ENCODE measurements around the gene NFATC2. TPM values are rescaled to one million over a fixed set of nuclear protein-coding genes. Genes with fewer than 3 reads are reported as not detected.

NFATC2 gene
- total RNA-seq, 3 donors from 2014 or later (not counting 1 experiment from before 2014, with no cell fraction given) = 141 to 195 (median 160) TPM

- 56% methylated on average over 11 of the region's 11 CpGs for whole genome bisulfite sequencing (ENCODE audit: insufficient coverage)
- Histone ChIP-seq H3K4me3 (ENCODE audit: low read length) (no peak overlapping the region), H3K36me3 (ENCODE audit: control insufficient read depth, insufficient read depth, low read length) (peaks cover 1% of the 10 kb centered on the region), H3K27me3 (ENCODE audit: control insufficient read depth, insufficient read depth, low read length) (no peaks in the 10 kb centered on the region), H3K27ac (ENCODE audit: low read length) (peak overlapping the region; percentile 83), H3K4me1 (ENCODE audit: control insufficient read depth, insufficient read depth, low read length) (peaks cover 95% of the 10 kb centered on the region), H3K9me3 (ENCODE audit: control insufficient read depth, insufficient read depth, low read length) (no peaks in the 10 kb centered on the region)
- no peak for TF ChIP-seq CTCF (IDR thresholded peaks at IDR 0.05)
- Mint-ChIP-seq H3K9me3 (no peaks in the 10 kb centered on the region), H3K27me3 (ENCODE audit: low read depth in 2 of 2) (no peaks in the 10 kb centered on the region), H3K27ac (peak overlapping the region; percentile 95 to 100), H3K4me1 (peaks cover 94 to 100% of the 10 kb centered on the region in 2 donors), H3K4me3 (peak overlapping the region; percentile 87), H3K36me3 (no peaks in the 10 kb centered on the region)
- ATAC-seq (peak; percentile 64 to 69 (median 66)), DNase-seq (peak; percentile 68 to 85)
- intact Hi-C loops (cut with micrococcal nuclease) = loop anchor here (1.0 kb wide), 2 partner anchors 10 to 23 kb away; no protein-coding TSS in a partner anchor
Observed at GRCh38 chr20:51531141-51531710, 11.3 kb downstream of the NFATC2 start.

- peaks cover 1% of the 10 kb centered on the region for H3K36me3 ChIP-seq (ENCODE audit: control insufficient read depth, insufficient read depth, low read length)
- DNase-seq (peak; percentile 59 to 76), ATAC-seq (peak; percentile 22 to 36 (median 22))
- H3K27me3 Mint-ChIP-seq (ENCODE audit: low read depth in 2 of 2) = no peaks in the 10 kb centered on the region
- H3K36me3 Mint-ChIP-seq = no peaks in the 10 kb centered on the region
- H3K27me3 ChIP-seq (ENCODE audit: control insufficient read depth, insufficient read depth, low read length) = no peaks in the 10 kb centered on the region
- TF ChIP-seq CTCF (IDR thresholded peaks at IDR 0.05) = no peak
- intact Hi-C loops (cut with micrococcal nuclease) = loop anchor here (1.0 to 10.0 kb wide), 3 partner anchors 29 to 135 kb away; no protein-coding TSS in a partner anchor
- H3K4me3 Mint-ChIP-seq = peak overlapping the region; percentile 66
- no peaks in the 10 kb centered on the region for H3K9me3 Mint-ChIP-seq
- H3K4me1 ChIP-seq (ENCODE audit: control insufficient read depth, insufficient read depth, low read length) = peaks cover 95% of the 10 kb centered on the region
- H3K27ac Mint-ChIP-seq = peak overlapping the region; percentile 95 to 100
- H3K27ac ChIP-seq (ENCODE audit: low read length) = peak overlapping the region; percentile 83
- no peaks in the 10 kb centered on the region for H3K9me3 ChIP-seq (ENCODE audit: control insufficient read depth, insufficient read depth, low read length)
- WGBS (ENCODE audit: insufficient coverage) = 50% methylated on average over 1 of the region's 5 CpGs
- no peak overlapping the region for H3K4me3 ChIP-seq (ENCODE audit: low read length)
- peaks cover 94 to 100% of the 10 kb centered on the region in 2 donors for H3K4me1 Mint-ChIP-seq
Observed at GRCh38 chr20:51529758-51530157, 12.8 kb downstream of the NFATC2 start.

GRCh38 chr20:51529081-51529681 lies 13.3 kb downstream of the NFATC2 start:
- Histone ChIP-seq H3K27me3 (ENCODE audit: control insufficient read depth, insufficient read depth, low read length) (no peaks in the 10 kb centered on the region), H3K4me1 (ENCODE audit: control insufficient read depth, insufficient read depth, low read length) (peaks cover 95% of the 10 kb centered on the region), H3K9me3 (ENCODE audit: control insufficient read depth, insufficient read depth, low read length) (no peaks in the 10 kb centered on the region), H3K36me3 (ENCODE audit: control insufficient read depth, insufficient read depth, low read length) (peaks cover 2% of the 10 kb centered on the region), H3K27ac (ENCODE audit: low read length) (peak overlapping the region; percentile 83), H3K4me3 (ENCODE audit: low read length) (no peak overlapping the region)
- H3K36me3 Mint-ChIP-seq = no peaks in the 10 kb centered on the region
- H3K4me1 Mint-ChIP-seq = peaks cover 95 to 100% of the 10 kb centered on the region in 2 donors
- no peak for TF ChIP-seq CTCF (IDR thresholded peaks at IDR 0.05)
- peak overlapping the region; percentile 95 to 100 for H3K27ac Mint-ChIP-seq
- DNase-seq (peak in 1 of 2 donors; percentile 68), ATAC-seq (no peak)
- intact Hi-C loops (cut with micrococcal nuclease) = loop anchor here (1.0 to 10.0 kb wide), 3 partner anchors 28 to 136 kb away; no protein-coding TSS in a partner anchor
- no peaks in the 10 kb centered on the region for H3K9me3 Mint-ChIP-seq
- WGBS (ENCODE audit: insufficient coverage) = 45% methylated on average over 11 of the region's 13 CpGs
- no peaks in the 10 kb centered on the region for H3K27me3 Mint-ChIP-seq (ENCODE audit: low read depth in 2 of 2)
- peak overlapping the region; percentile 66 for H3K4me3 Mint-ChIP-seq

Data from natural killer cell (primary cell).